Measurements from ENCODE around the gene GTPBP2.

Gene GTPBP2

GRCh38 chr6:43608807-43609206, 20.3 kb downstream of the GTPBP2 start (continued):
- TF ChIP-seq ZBTB26 (tag by site-specific recombination; optimal IDR thresholded peaks at IDR 0.05): no peak
- TF ChIP-seq ZNF558 (tag by site-specific recombination; IDR thresholded peaks at IDR 0.05): no peak
- TF ChIP-seq ZBTB49 (tag by site-specific recombination; IDR thresholded peaks at IDR 0.05; ENCODE audit: low read depth): no peak

GRCh38 chr6:43608310-43608763, 20.7 kb downstream of the GTPBP2 start:
- POLR2A ChIA-PET: interaction anchor here (0.6 to 1.9 kb wide), 4 partner anchors 19 to 34 kb away, joined by 3 to 7 read pairs (median 4); partner anchors contain the start of genes GTPBP2 and MAD2L1BP
- H3K36me3 ChIP-seq (ENCODE audit: control insufficient read depth in 2 of 2, insufficient read depth in 1 of 2, low read length in 2 of 2): peaks cover 54 to 78% of the 10 kb centered on the region in 2 experiments
- H3K9me3 ChIP-seq (ENCODE audit: control insufficient read depth, insufficient read depth, low read depth, low read length): no peaks in the 10 kb centered on the region
- TF ChIP-seq ZNF362 (tag by site-specific recombination; IDR thresholded peaks at IDR 0.05): peak; percentile 90
- no peak for TF ChIP-seq ZNF514 (tag by site-specific recombination; IDR thresholded peaks at IDR 0.05)
- TF ChIP-seq ZNF629 (tag by site-specific recombination; IDR thresholded peaks at IDR 0.05): no peak
- TF ChIP-seq ZNF211 (tag by site-specific recombination; IDR thresholded peaks at IDR 0.05; ENCODE audit: low read depth): no peak
- no peak for TF ChIP-seq SP2 (tag by site-specific recombination; IDR thresholded peaks at IDR 0.05)
- peak; percentile 39; the same call in 1 of the 2 replicates for TF ChIP-seq PRDM1 (tag by site-specific recombination; IDR thresholded peaks at IDR 0.05)
- no peak for TF ChIP-seq KLF7 (tag by site-specific recombination; IDR thresholded peaks at IDR 0.05; ENCODE audit: borderline replicate concordance)
- peak; percentile 40; the same call in 1 of the 2 replicates for TF ChIP-seq ZBTB48 (tag by site-specific recombination; IDR thresholded peaks at IDR 0.05)
- TF ChIP-seq ZNF311 (tag by site-specific recombination; IDR thresholded peaks at IDR 0.05; ENCODE audit: borderline replicate concordance): no peak
- TF ChIP-seq ZNF324 (tag by site-specific recombination; IDR thresholded peaks at IDR 0.05): 0 out of 2 replicates have a peak, but pooled peaks have one; percentile 32
- no peak for TF ChIP-seq ZNF747 (tag by site-specific recombination; IDR thresholded peaks at IDR 0.05)
- peak; percentile 82; the same call in 1 of the 2 replicates for TF ChIP-seq ZNF302 (tag by site-specific recombination; IDR thresholded peaks at IDR 0.05; ENCODE audit: low read depth)
- peak; percentile 19; the same call in 1 of the 2 replicates for TF ChIP-seq ZSCAN30 (tag by site-specific recombination; IDR thresholded peaks at IDR 0.05)
- 0 out of 2 replicates have a peak, but pooled peaks have one; percentile 59 for TF ChIP-seq ZNF600 (tag by site-specific recombination; IDR thresholded peaks at IDR 0.05)
- peak; percentile 93 for TF ChIP-seq ZNF654 (tag by site-specific recombination; IDR thresholded peaks at IDR 0.05; ENCODE audit: low read depth)
- TF ChIP-seq SETDB1 (IDR thresholded peaks at IDR 0.05; ENCODE audit: insufficient read length, low read length): no peak
- peak; percentile 60; the same call in 1 of the 2 replicates for TF ChIP-seq ZBTB17 (tag by site-specific recombination; IDR thresholded peaks at IDR 0.05)
- TF ChIP-seq ZNF2 (tag by site-specific recombination; IDR thresholded peaks at IDR 0.05): peak; percentile 68; the same call in 1 of the 2 replicates
- TF ChIP-seq ZNF121 (tag by site-specific recombination; IDR thresholded peaks at IDR 0.05): no peak
- TF ChIP-seq ZNF692 (tag by site-specific recombination; IDR thresholded peaks at IDR 0.05): 0 out of 2 replicates have a peak, but pooled peaks have one; percentile 13
- peak; percentile 92 for TF ChIP-seq IKZF3 (tag by site-specific recombination; IDR thresholded peaks at IDR 0.05)
- TF ChIP-seq GLIS1 (tag by site-specific recombination; IDR thresholded peaks at IDR 0.05): peak; percentile 67
- 0 out of 2 replicates have a peak, but pooled peaks have one; percentile 36 for TF ChIP-seq SP7 (tag by site-specific recombination; IDR thresholded peaks at IDR 0.05)
- no peak for TF ChIP-seq ZNF23 (tag by site-specific recombination; IDR thresholded peaks at IDR 0.05; ENCODE audit: borderline replicate concordance)
- TF ChIP-seq CTCF (tag by site-specific recombination; IDR thresholded peaks at IDR 0.05): peak; percentile 83
- CTCF ChIA-PET: interaction anchor here (0.6 to 6.1 kb wide), 52 partner anchors 8 to 1076 kb away, joined by 3 to 63 read pairs (median 4); partner anchors contain the start of genes GTPBP2, POLH, RSPH9 and VEGFA
- H3K4me1 ChIP-seq (ENCODE audit: control insufficient read depth, insufficient read depth, low read length): no peaks in the 10 kb centered on the region
- H3K4me3 ChIP-seq (ENCODE audit: low read depth, low read length): no peak overlapping the region
- no peak overlapping the region for H3K27ac ChIP-seq (ENCODE audit: extremely low read depth, low read depth, low read length)
